K562 (cell line): ENCODE results near the gene MCM3. TPM values are rescaled to one million over a fixed set of nuclear protein-coding genes. Genes with fewer than 3 reads are reported as not detected.

Source experiments
- ELF2 ChIP-seq: fragments of 250-450 bp; sonication (Bioruptor Pico); IDR thresholded peaks from 2 replicates; pipeline ENCODE4 v1.5.0; 2021; ENCODE audit warnings: mild to moderate bottlenecking
- HNRNPK ChIP-seq: fragments of 200-400 bp; formaldehyde crosslinking; IDR thresholded peaks from one replicate; pipeline ENCODE4 v1.6.1; 2018; ENCODE audit warnings: mild to moderate bottlenecking, low read depth, low read length; ENCODE audit not compliant: poor library complexity, severe bottlenecking
- MAZ ChIP-seq, 2 experiments: fragments of 450-650 bp in 1 of 2; sonication (generic) in 1 of 2; formaldehyde crosslinking; IDR thresholded peaks in 1 of 2; conservative IDR thresholded peaks in 1 of 2; 2 replicates each; pipeline versions ENCODE4 v1.4.0 to v1.5.0; 2020; ENCODE audit warnings: mild to moderate bottlenecking in 1 of 2, missing genetic modification reagents in 1 of 2
- NEUROD1 ChIP-seq: fragments of 150-350 bp; IDR thresholded peaks from 2 replicates; pipeline ENCODE4 v1.6.1; 2014; ENCODE audit warnings: borderline replicate concordance, low read length, low read depth; ENCODE audit not compliant: partially characterized antibody
- NR1H2 ChIP-seq: sonication (generic); formaldehyde crosslinking; IDR thresholded peaks from 2 replicates; pipeline ENCODE4 v1.4.0; 2020; ENCODE audit warnings: mild to moderate bottlenecking, missing genetic modification reagents
- SMARCA5 ChIP-seq: fragments of 450-650 bp; IDR thresholded peaks from 2 replicates; pipeline ENCODE4 v1.6.1; 2016
- SMC3 ChIP-seq: conservative IDR thresholded peaks from 2 replicates; pipeline ENCODE4 v1.6.1; 2011; ENCODE audit warnings: low read depth, low read length, improper control_type of control experiment; ENCODE audit not compliant: insufficient read depth
- TEAD4 ChIP-seq, 2 experiments: sonication (generic) in 1 of 2; formaldehyde crosslinking in 1 of 2; IDR thresholded peaks; 2 replicates each; pipeline versions ENCODE4 v1.6.1 to v1.8.0; 2012 to 2022; ENCODE audit warnings: borderline replicate concordance in 1 of 2, inconsistent platforms in 1 of 2, low read length in 1 of 2, mild to moderate bottlenecking in 1 of 2, missing genetic modification reagents in 1 of 2
- ZNF124 ChIP-seq: sonication (generic); formaldehyde crosslinking; IDR thresholded peaks from 2 replicates; pipeline ENCODE4 v1.8.1; 2022; ENCODE audit warnings: missing genetic modification reagents
- ZNF589 ChIP-seq: fragments of 200-800 bp; sonication (Bioruptor generic); IDR thresholded peaks from 2 replicates; pipeline ENCODE4 v1.6.1; 2016; ENCODE audit warnings: low read depth, missing genetic modification characterization, missing compliant biosample characterization
- polyA plus RNA-seq, 8 experiments: library from polyadenylated mRNA; depleted of rRNA in 4 of 8; stranded (reverse) in 5 of 8; unstranded in 3 of 8; fragments of >200 nt; fragmentation: Nextera tagmentation in 2 of 8; fragmentation: Illumina TruSeq in 1 of 8; extraction: Ambion mirVana in 2 of 8; extraction: Trizol in 1 of 8; gene quantifications; 2 replicates each; pipeline versions ENCODE4 v1.2.1 to v1.2.3, GENCODE V29; 2011 to 2014; ENCODE audit warnings: inconsistent platforms in 1 of 8, missing spikeins in 1 of 8
- total RNA-seq, 7 experiments: library from RNA; depleted of rRNA in 6 of 7; stranded (reverse); fragments of >200 nt in 6 of 7; fragmentation: Illumina TruSeq in 2 of 7; extraction: Trizol in 2 of 7; gene quantifications; 2 replicates each; pipeline versions ENCODE4 v1.2.1 to v1.2.3, GENCODE V29; 2011 to 2021; ENCODE audit warnings: low replicate concordance in 1 of 7
- TF ChIP-seq, protein P1 (sequence below): fragments of 250-450 bp; sonication (Bioruptor Pico); IDR thresholded peaks from 2 replicates; pipeline ENCODE4 v1.8.0; 2021; ENCODE audit warnings: moderate library complexity, mild to moderate bottlenecking, inconsistent platforms
- TF ChIP-seq, protein P2 (sequence below), 2 experiments: fragments of 450-650 bp in 1 of 2; sonication (generic) in 1 of 2; formaldehyde crosslinking in 1 of 2; IDR thresholded peaks; 2 replicates each; pipeline versions ENCODE4 v1.7.1 to v1.9.0; 2016 to 2022; ENCODE audit warnings: inconsistent platforms in 1 of 2, mild to moderate bottlenecking in 1 of 2, missing genetic modification reagents in 1 of 2
- TF ChIP-seq, protein P3 (sequence below): conservative IDR thresholded peaks from 2 replicates; pipeline ENCODE4 v1.6.1; 2011; ENCODE audit warnings: low read depth, mild to moderate bottlenecking, low read length; ENCODE audit not compliant: control insufficient read depth

The MCM3 gene
- total and polyA plus RNA-seq, 9 of the 15 experiments (the other 6 are each of a cell fraction or from before 2014, with no cell fraction given) = 76.1 to 270 (median 250) TPM

DNA sequence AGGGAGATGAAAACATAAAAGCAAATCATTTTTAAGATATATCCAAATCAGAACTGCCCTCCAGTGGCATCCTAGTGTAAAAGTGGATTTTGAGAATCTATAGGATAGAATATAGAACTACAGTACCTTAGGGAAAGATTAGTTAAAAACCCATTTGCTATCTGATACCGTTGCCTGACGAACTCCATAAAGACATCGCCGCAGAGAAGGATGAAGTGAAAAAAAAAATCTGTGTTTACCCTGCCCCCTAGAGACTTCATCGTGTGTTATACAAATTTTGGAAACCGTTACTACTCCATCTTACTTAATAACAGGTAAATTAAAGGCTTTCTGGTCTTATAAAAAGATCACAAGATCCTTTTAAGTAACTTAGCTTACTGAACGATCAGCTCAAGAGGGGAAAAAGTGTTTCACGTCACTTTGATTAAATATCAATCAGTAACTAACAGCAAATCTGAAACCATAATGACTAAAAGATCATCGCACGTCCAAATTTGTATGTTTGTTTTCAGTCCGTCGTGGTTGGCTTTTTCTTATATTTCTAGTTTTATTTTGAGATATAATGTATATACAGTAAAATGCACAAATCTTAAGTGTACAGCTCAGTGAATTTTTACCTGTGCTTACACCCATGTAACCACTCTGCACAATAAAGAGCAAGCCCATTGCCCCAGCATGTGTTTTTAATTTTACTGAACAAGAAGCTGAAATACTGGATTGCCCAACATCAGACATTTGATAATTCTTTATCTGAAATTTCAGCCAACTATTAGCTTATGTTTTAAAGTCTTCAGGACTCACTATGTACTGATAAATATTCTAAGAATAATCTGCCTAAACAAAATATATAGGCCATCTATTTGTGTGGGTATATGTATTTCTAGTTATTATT lies 881 bp upstream of the MCM3 start (continued):
- TF ChIP-seq, protein P1, sequence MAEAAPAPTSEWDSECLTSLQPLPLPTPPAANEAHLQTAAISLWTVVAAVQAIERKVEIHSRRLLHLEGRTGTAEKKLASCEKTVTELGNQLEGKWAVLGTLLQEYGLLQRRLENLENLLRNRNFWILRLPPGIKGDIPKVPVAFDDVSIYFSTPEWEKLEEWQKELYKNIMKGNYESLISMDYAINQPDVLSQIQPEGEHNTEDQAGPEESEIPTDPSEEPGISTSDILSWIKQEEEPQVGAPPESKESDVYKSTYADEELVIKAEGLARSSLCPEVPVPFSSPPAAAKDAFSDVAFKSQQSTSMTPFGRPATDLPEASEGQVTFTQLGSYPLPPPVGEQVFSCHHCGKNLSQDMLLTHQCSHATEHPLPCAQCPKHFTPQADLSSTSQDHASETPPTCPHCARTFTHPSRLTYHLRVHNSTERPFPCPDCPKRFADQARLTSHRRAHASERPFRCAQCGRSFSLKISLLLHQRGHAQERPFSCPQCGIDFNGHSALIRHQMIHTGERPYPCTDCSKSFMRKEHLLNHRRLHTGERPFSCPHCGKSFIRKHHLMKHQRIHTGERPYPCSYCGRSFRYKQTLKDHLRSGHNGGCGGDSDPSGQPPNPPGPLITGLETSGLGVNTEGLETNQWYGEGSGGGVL = no peak
- TF ChIP-seq ELF2 (CRISPR knock-in tag) (peak; percentile 45; the same call in 1 of the 2 replicates), NR1H2 (no peak), MAZ (CRISPR knock-in tag; conservative IDR thresholded peaks at IDR 0.05 in 1 of 2, IDR thresholded peaks at IDR 0.05 in 1 of 2) (no peak), NEUROD1 (no peak), ZNF589 (CRISPR knock-in tag) (no peak), ZNF124 (no peak), TEAD4 (IDR thresholded peaks at IDR 0.05; ENCODE audit: low read length) (no peak), TEAD4 (CRISPR knock-in tag; IDR thresholded peaks at IDR 0.05; ENCODE audit: borderline replicate concordance) (no peak), SMARCA5 (no peak; the same call in 1 of the 2 replicates), HNRNPK (no peak), SMC3 (no peak)
- TF ChIP-seq, protein P2, sequence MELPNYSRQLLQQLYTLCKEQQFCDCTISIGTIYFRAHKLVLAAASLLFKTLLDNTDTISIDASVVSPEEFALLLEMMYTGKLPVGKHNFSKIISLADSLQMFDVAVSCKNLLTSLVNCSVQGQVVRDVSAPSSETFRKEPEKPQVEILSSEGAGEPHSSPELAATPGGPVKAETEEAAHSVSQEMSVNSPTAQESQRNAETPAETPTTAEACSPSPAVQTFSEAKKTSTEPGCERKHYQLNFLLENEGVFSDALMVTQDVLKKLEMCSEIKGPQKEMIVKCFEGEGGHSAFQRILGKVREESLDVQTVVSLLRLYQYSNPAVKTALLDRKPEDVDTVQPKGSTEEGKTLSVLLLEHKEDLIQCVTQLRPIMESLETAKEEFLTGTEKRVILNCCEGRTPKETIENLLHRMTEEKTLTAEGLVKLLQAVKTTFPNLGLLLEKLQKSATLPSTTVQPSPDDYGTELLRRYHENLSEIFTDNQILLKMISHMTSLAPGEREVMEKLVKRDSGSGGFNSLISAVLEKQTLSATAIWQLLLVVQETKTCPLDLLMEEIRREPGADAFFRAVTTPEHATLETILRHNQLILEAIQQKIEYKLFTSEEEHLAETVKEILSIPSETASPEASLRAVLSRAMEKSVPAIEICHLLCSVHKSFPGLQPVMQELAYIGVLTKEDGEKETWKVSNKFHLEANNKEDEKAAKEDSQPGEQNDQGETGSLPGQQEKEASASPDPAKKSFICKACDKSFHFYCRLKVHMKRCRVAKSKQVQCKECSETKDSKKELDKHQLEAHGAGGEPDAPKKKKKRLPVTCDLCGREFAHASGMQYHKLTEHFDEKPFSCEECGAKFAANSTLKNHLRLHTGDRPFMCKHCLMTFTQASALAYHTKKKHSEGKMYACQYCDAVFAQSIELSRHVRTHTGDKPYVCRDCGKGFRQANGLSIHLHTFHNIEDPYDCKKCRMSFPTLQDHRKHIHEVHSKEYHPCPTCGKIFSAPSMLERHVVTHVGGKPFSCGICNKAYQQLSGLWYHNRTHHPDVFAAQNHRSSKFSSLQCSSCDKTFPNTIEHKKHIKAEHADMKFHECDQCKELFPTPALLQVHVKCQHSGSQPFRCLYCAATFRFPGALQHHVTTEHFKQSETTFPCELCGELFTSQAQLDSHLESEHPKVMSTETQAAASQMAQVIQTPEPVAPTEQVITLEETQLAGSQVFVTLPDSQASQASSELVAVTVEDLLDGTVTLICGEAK (IDR thresholded peaks at IDR 0.05) = no peak
- TF ChIP-seq, protein P2 (CRISPR knock-in tag; IDR thresholded peaks at IDR 0.05) = no peak
- TF ChIP-seq, protein P3, sequence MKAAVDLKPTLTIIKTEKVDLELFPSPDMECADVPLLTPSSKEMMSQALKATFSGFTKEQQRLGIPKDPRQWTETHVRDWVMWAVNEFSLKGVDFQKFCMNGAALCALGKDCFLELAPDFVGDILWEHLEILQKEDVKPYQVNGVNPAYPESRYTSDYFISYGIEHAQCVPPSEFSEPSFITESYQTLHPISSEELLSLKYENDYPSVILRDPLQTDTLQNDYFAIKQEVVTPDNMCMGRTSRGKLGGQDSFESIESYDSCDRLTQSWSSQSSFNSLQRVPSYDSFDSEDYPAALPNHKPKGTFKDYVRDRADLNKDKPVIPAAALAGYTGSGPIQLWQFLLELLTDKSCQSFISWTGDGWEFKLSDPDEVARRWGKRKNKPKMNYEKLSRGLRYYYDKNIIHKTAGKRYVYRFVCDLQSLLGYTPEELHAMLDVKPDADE = no peak
